Liver (tissue), 9 donors: ENCODE results near the gene MT1E. TPM values are rescaled to one million over a fixed set of nuclear protein-coding genes. Genes with fewer than 3 reads are reported as not detected.
A peak's percentile ranks its signal among the peaks of the same experiment; 100 is the strongest.

Experiments
- DNase-seq: peaks from one replicate; pipeline ENCODE4 v3.0.0-alpha.2; 2017; ENCODE audit warnings: low spot score
- H3K27ac ChIP-seq, 2 donors: one replicate each; pipeline ENCODE4 v1.7.0; 2013; ENCODE audit warnings: inconsistent platforms in 2 of 2, low read length in 2 of 2, control low read depth in 1 of 2, low read depth in 1 of 2, mild to moderate bottlenecking in 1 of 2
- H3K27me3 ChIP-seq, 4 donors: one replicate each; pipeline versions ENCODE4 v1.6.1 to v1.7.0; 2013; ENCODE audit warnings: low read length in 3 of 4, inconsistent platforms in 1 of 4, mild to moderate bottlenecking in 1 of 4, moderate library complexity in 1 of 4; ENCODE audit not compliant: control insufficient read depth in 4 of 4, insufficient read depth in 4 of 4
- H3K36me3 ChIP-seq, 4 donors: one replicate each; pipeline versions ENCODE4 v1.6.1 to v1.7.0; 2013; ENCODE audit warnings: low read length in 3 of 4, mild to moderate bottlenecking in 3 of 4, low read depth in 1 of 4, moderate library complexity in 1 of 4; ENCODE audit not compliant: control insufficient read depth in 4 of 4, insufficient read depth in 3 of 4
- H3K4me1 ChIP-seq, 4 donors: one replicate each; pipeline versions ENCODE4 v1.6.1 to v1.7.0; 2013; ENCODE audit warnings: low read length in 3 of 4, mild to moderate bottlenecking in 3 of 4, moderate library complexity in 1 of 4; ENCODE audit not compliant: control insufficient read depth in 4 of 4, insufficient read depth in 4 of 4
- H3K4me3 ChIP-seq, 3 donors: one replicate each; pipeline versions ENCODE4 v1.6.1 to v1.7.0; 2013; ENCODE audit warnings: low read length in 3 of 3, control low read depth in 1 of 3, low read depth in 1 of 3, mild to moderate bottlenecking in 1 of 3
- H3K9ac ChIP-seq, 2 donors: one replicate each; pipeline ENCODE4 v1.7.0; 2013; ENCODE audit warnings: low read length in 2 of 2, mild to moderate bottlenecking in 2 of 2, moderate library complexity in 2 of 2, control low read depth in 1 of 2, low read depth in 1 of 2
- H3K9me3 ChIP-seq, 4 donors: one replicate each; pipeline versions ENCODE4 v1.6.1 to v1.7.0; 2013; ENCODE audit warnings: low read length in 3 of 4; ENCODE audit not compliant: control insufficient read depth in 4 of 4
- EGR1 ChIP-seq, 2 donors: IDR thresholded peaks; 2 replicates each; pipeline ENCODE4 v1.6.1; 2016 to 2018; ENCODE audit warnings: antibody characterized with exemption in 2 of 2, low read depth in 2 of 2
- FOXA1 ChIP-seq: IDR thresholded peaks from 2 replicates; pipeline ENCODE4 v1.6.1; 2016; ENCODE audit warnings: antibody characterized with exemption
- FOXA2 ChIP-seq: IDR thresholded peaks from 2 replicates; pipeline ENCODE4 v1.6.1; 2016; ENCODE audit warnings: antibody characterized with exemption
- GABPA ChIP-seq, 2 donors: IDR thresholded peaks in 1 of 2; conservative IDR thresholded peaks in 1 of 2; 2 replicates each; pipeline ENCODE4 v1.6.1; 2016; ENCODE audit warnings: antibody characterized with exemption in 2 of 2, mild to moderate bottlenecking in 1 of 2, moderate library complexity in 1 of 2
- HNF4A ChIP-seq, 2 donors: conservative IDR thresholded peaks; 2 replicates each; pipeline ENCODE4 v1.6.1; 2016; ENCODE audit warnings: antibody characterized with exemption in 2 of 2, mild to moderate bottlenecking in 2 of 2
- HNF4G ChIP-seq: IDR thresholded peaks from 2 replicates; pipeline ENCODE4 v1.6.1; 2016; ENCODE audit warnings: antibody characterized with exemption
- JUND ChIP-seq, 2 donors: IDR thresholded peaks; 2 replicates each; pipeline ENCODE4 v1.6.1; 2016; ENCODE audit warnings: antibody characterized with exemption in 2 of 2
- NR2F2 ChIP-seq: IDR thresholded peaks from 2 replicates; pipeline ENCODE4 v1.6.1; 2016; ENCODE audit warnings: antibody characterized with exemption
- RAD21 ChIP-seq, 2 donors: IDR thresholded peaks; 2 replicates each; pipeline ENCODE4 v1.6.1; 2016; ENCODE audit warnings: antibody characterized with exemption in 2 of 2, mild to moderate bottlenecking in 2 of 2
- RXRA ChIP-seq, 2 donors: IDR thresholded peaks; 2 replicates each; pipeline ENCODE4 v1.6.1; 2017 to 2018; ENCODE audit warnings: antibody characterized with exemption in 2 of 2, mild to moderate bottlenecking in 1 of 2
- SP1 ChIP-seq: IDR thresholded peaks from 2 replicates; pipeline ENCODE4 v1.6.1; 2018; ENCODE audit warnings: antibody characterized with exemption, mild to moderate bottlenecking
- TAF1 ChIP-seq: conservative IDR thresholded peaks from 2 replicates; pipeline ENCODE4 v1.6.1; 2016; ENCODE audit warnings: antibody characterized with exemption, mild to moderate bottlenecking
- YY1 ChIP-seq: IDR thresholded peaks from 2 replicates; pipeline ENCODE4 v1.6.1; 2016; ENCODE audit warnings: antibody characterized with exemption, mild to moderate bottlenecking
- WGBS: extraction: QIAGEN DNeasy Blood & Tissue Kit; methylation state at CpG from one replicate; pipeline ENCODE4 v1.1.7; 2013; 5-methylcytosine and 5-hydroxymethylcytosine counted together
- polyA plus RNA-seq, 2 donors: library from polyadenylated mRNA; stranded (reverse) in 1 of 2; unstranded in 1 of 2; fragments of 200-250 nt in 1 of 2; fragments of >200 nt in 1 of 2; fragmentation: Nextera tagmentation in 1 of 2; extraction: Ambion mirVana in 1 of 2; gene quantifications; one replicate each; pipeline versions ENCODE4 v1.2.1 to v1.2.3, GENCODE V29; 2013 to 2015
- total RNA-seq, 2 donors: library from RNA; depleted of rRNA; stranded (reverse); fragments of >200 nt; gene quantifications; one replicate each; pipeline ENCODE4 v1.2.3, GENCODE V29; 2014
- TF ChIP-seq, protein P1 (sequence below): IDR thresholded peaks from 2 replicates; pipeline ENCODE4 v1.6.1; 2016; ENCODE audit warnings: antibody characterized with exemption, mild to moderate bottlenecking
- TF ChIP-seq, protein P2 (sequence below): fragments of 150-350 bp; IDR thresholded peaks from 2 replicates; pipeline ENCODE4 v1.5.1; 2017; ENCODE audit warnings: improper control_type of control experiment, low read depth, low read length; ENCODE audit not compliant: missing input control
- TF ChIP-seq, protein P3 (sequence below): IDR thresholded peaks from 2 replicates; pipeline ENCODE4 v1.6.1; 2016; ENCODE audit warnings: antibody characterized with exemption
- TF ChIP-seq, protein P4 (sequence below): IDR thresholded peaks from 2 replicates; pipeline ENCODE4 v1.6.1; 2016; ENCODE audit warnings: antibody characterized with exemption
- TF ChIP-seq, protein P5 (sequence below): IDR thresholded peaks from 2 replicates; pipeline ENCODE4 v1.6.1; 2016; ENCODE audit warnings: antibody characterized with exemption
- donor health status: healthy.
- donor health status: healthy.
- donor health status: healthy.
- donor health status: healthy.
- donor health status: healthy.

MT1E gene
- total and polyA plus RNA-seq, 4 donors = 206 to 1,831 (median 808) TPM

GRCh38 chr16:56625943-56626654 is 518 bp downstream of the MT1E start:
- 14% methylated on average over 16 of the region's 16 CpGs for WGBS
- H3K4me1 ChIP-seq = peaks cover 0 to 22% (median 9%) of the 10 kb centered on the region in 4 donors
- no peak for DNase-seq
- H3K9ac ChIP-seq = peak overlapping the region; percentile 94 to 96
- peaks cover 0 to 3% (median 0%) of the 10 kb centered on the region in 4 donors for H3K36me3 ChIP-seq
- peak overlapping the region; percentile 78 to 97 (median 95) for H3K4me3 ChIP-seq
- H3K9me3 ChIP-seq = no peaks in the 10 kb centered on the region
- TF ChIP-seq NR2F2 = peak; percentile 62
- no peak for TF ChIP-seq GABPA (IDR thresholded peaks at IDR 0.05 in 1 of 2, conservative IDR thresholded peaks at IDR 0.05 in 1 of 2)
- TF ChIP-seq, protein P1, sequence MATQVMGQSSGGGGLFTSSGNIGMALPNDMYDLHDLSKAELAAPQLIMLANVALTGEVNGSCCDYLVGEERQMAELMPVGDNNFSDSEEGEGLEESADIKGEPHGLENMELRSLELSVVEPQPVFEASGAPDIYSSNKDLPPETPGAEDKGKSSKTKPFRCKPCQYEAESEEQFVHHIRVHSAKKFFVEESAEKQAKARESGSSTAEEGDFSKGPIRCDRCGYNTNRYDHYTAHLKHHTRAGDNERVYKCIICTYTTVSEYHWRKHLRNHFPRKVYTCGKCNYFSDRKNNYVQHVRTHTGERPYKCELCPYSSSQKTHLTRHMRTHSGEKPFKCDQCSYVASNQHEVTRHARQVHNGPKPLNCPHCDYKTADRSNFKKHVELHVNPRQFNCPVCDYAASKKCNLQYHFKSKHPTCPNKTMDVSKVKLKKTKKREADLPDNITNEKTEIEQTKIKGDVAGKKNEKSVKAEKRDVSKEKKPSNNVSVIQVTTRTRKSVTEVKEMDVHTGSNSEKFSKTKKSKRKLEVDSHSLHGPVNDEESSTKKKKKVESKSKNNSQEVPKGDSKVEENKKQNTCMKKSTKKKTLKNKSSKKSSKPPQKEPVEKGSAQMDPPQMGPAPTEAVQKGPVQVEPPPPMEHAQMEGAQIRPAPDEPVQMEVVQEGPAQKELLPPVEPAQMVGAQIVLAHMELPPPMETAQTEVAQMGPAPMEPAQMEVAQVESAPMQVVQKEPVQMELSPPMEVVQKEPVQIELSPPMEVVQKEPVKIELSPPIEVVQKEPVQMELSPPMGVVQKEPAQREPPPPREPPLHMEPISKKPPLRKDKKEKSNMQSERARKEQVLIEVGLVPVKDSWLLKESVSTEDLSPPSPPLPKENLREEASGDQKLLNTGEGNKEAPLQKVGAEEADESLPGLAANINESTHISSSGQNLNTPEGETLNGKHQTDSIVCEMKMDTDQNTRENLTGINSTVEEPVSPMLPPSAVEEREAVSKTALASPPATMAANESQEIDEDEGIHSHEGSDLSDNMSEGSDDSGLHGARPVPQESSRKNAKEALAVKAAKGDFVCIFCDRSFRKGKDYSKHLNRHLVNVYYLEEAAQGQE = no peak
- TF ChIP-seq, protein P2, sequence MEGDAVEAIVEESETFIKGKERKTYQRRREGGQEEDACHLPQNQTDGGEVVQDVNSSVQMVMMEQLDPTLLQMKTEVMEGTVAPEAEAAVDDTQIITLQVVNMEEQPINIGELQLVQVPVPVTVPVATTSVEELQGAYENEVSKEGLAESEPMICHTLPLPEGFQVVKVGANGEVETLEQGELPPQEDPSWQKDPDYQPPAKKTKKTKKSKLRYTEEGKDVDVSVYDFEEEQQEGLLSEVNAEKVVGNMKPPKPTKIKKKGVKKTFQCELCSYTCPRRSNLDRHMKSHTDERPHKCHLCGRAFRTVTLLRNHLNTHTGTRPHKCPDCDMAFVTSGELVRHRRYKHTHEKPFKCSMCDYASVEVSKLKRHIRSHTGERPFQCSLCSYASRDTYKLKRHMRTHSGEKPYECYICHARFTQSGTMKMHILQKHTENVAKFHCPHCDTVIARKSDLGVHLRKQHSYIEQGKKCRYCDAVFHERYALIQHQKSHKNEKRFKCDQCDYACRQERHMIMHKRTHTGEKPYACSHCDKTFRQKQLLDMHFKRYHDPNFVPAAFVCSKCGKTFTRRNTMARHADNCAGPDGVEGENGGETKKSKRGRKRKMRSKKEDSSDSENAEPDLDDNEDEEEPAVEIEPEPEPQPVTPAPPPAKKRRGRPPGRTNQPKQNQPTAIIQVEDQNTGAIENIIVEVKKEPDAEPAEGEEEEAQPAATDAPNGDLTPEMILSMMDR = no peak
- TF ChIP-seq HNF4G = no peak
- peak; percentile 55 to 83 for TF ChIP-seq JUND (IDR thresholded peaks at IDR 0.05)
- no peak for TF ChIP-seq YY1
- peak in 1 of 2 donors; percentile 9 for TF ChIP-seq EGR1 (IDR thresholded peaks at IDR 0.05; ENCODE audit: low read depth in 2 of 2)
- TF ChIP-seq, protein P3, sequence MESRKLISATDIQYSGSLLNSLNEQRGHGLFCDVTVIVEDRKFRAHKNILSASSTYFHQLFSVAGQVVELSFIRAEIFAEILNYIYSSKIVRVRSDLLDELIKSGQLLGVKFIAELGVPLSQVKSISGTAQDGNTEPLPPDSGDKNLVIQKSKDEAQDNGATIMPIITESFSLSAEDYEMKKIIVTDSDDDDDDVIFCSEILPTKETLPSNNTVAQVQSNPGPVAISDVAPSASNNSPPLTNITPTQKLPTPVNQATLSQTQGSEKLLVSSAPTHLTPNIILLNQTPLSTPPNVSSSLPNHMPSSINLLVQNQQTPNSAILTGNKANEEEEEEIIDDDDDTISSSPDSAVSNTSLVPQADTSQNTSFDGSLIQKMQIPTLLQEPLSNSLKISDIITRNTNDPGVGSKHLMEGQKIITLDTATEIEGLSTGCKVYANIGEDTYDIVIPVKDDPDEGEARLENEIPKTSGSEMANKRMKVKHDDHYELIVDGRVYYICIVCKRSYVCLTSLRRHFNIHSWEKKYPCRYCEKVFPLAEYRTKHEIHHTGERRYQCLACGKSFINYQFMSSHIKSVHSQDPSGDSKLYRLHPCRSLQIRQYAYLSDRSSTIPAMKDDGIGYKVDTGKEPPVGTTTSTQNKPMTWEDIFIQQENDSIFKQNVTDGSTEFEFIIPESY = peak; percentile 23
- no peak for TF ChIP-seq SP1
- no peak for TF ChIP-seq FOXA1
- TF ChIP-seq FOXA2 = no peak
- no peak for TF ChIP-seq RAD21 (IDR thresholded peaks at IDR 0.05)
- peak; percentile 12 for TF ChIP-seq TAF1
- peak; percentile 87 to 93 for TF ChIP-seq RXRA (IDR thresholded peaks at IDR 0.05)
- TF ChIP-seq HNF4A (conservative IDR thresholded peaks at IDR 0.05) = no peak
- TF ChIP-seq, protein P4, sequence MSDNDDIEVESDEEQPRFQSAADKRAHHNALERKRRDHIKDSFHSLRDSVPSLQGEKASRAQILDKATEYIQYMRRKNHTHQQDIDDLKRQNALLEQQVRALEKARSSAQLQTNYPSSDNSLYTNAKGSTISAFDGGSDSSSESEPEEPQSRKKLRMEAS = no peak
- TF ChIP-seq, protein P5, sequence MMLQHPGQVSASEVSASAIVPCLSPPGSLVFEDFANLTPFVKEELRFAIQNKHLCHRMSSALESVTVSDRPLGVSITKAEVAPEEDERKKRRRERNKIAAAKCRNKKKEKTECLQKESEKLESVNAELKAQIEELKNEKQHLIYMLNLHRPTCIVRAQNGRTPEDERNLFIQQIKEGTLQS = no peak
- peak overlapping the region; percentile 93 to 99 for H3K27ac ChIP-seq
- H3K27me3 ChIP-seq = no peaks in the 10 kb centered on the region
